HEK293T (cell line): ENCODE data around the gene AHNAK2.

Source experiments
- CTCF ChIA-PET: fragments of 350-600 bp; formaldehyde crosslinking; extraction: SDS; loops from one replicate; lab custom pipeline; 2021; ENCODE audit warnings: antibody characterized with exemption, inconsistent platforms; lab: Yijun Ruan, JAX
- POLR2A ChIA-PET: fragments of 350-600 bp; formaldehyde crosslinking; extraction: SDS; loops from one replicate; lab custom pipeline; 2020; ENCODE audit warnings: antibody characterized with exemption, inconsistent platforms; lab: Yijun Ruan, JAX
- DNase-seq: peaks from one replicate; pipeline ENCODE4 v3.0.0; 2012; ENCODE audit warnings: mixed read lengths; ENCODE audit errors: extremely low spot score
- ARNT ChIP-seq: fragments of 450-650 bp; IDR thresholded peaks from 2 replicates; pipeline ENCODE4 v1.6.1; 2017; ENCODE audit warnings: mild to moderate bottlenecking
- BHLHE40 ChIP-seq: fragments of 450-650 bp; IDR thresholded peaks from 2 replicates; pipeline ENCODE4 v1.6.1; 2016; ENCODE audit warnings: mild to moderate bottlenecking, moderate library complexity, borderline replicate concordance
- CTBP1 ChIP-seq: fragments of 450-650 bp; IDR thresholded peaks from 2 replicates; pipeline ENCODE4 v1.6.1; 2016; ENCODE audit warnings: borderline replicate concordance
- ELF4 ChIP-seq: fragments of 450-650 bp; IDR thresholded peaks from 2 replicates; pipeline ENCODE4 v1.6.1; 2017; ENCODE audit warnings: antibody characterized with exemption
- FOXA1 ChIP-seq: fragments of 450-650 bp; IDR thresholded peaks from 2 replicates; pipeline ENCODE4 v1.6.1; 2016; ENCODE audit warnings: mild to moderate bottlenecking
- FOXK2 ChIP-seq: fragments of 450-650 bp; IDR thresholded peaks from 2 replicates; pipeline ENCODE4 v1.6.1; 2016; ENCODE audit warnings: mild to moderate bottlenecking
- FOXM1 ChIP-seq: fragments of 450-650 bp; IDR thresholded peaks from 2 replicates; pipeline ENCODE4 v1.6.1; 2017; ENCODE audit warnings: mild to moderate bottlenecking, borderline replicate concordance
- HDGF ChIP-seq: fragments of 450-650 bp; IDR thresholded peaks from 2 replicates; pipeline ENCODE4 v1.6.1; 2017; ENCODE audit warnings: antibody characterized with exemption, borderline replicate concordance
- L3MBTL2 ChIP-seq: fragments of 450-650 bp; conservative IDR thresholded peaks from 2 replicates; pipeline ENCODE4 v1.6.1; 2016; ENCODE audit warnings: mild to moderate bottlenecking
- LEF1 ChIP-seq: fragments of 450-650 bp; IDR thresholded peaks from 2 replicates; pipeline ENCODE4 v1.6.1; 2017; ENCODE audit warnings: mild to moderate bottlenecking, borderline replicate concordance
- NFRKB ChIP-seq: fragments of 450-650 bp; IDR thresholded peaks from 2 replicates; pipeline ENCODE4 v1.6.1; 2016; ENCODE audit warnings: mild to moderate bottlenecking, moderate library complexity
- PKNOX1 ChIP-seq: fragments of 450-650 bp; IDR thresholded peaks from 2 replicates; pipeline ENCODE4 v1.6.1; 2016
- SP1 ChIP-seq: fragments of 450-650 bp; IDR thresholded peaks from 2 replicates; pipeline ENCODE4 v1.6.1; 2017
- SUZ12 ChIP-seq: fragments of 450-650 bp; IDR thresholded peaks from 2 replicates; pipeline ENCODE4 v1.6.1; 2016; ENCODE audit warnings: mild to moderate bottlenecking
- TARDBP ChIP-seq: fragments of 450-650 bp; IDR thresholded peaks from 2 replicates; pipeline ENCODE4 v1.6.1; 2016
- ZNF384 ChIP-seq: fragments of 450-650 bp; IDR thresholded peaks from 2 replicates; pipeline ENCODE4 v1.6.1; 2016

The AHNAK2 gene

GRCh38 chr14:105023791-105024480 lies 45.8 kb upstream of the AHNAK2 start:
- no peak for DNase-seq
- ChIA-PET CTCF (no interaction called here), POLR2A (no interaction called here)
- TF ChIP-seq ZNF384 (no peak), HDGF (no peak), FOXM1 (no peak), ARNT (no peak), FOXK2 (no peak), L3MBTL2 (no peak), LEF1 (no peak), PKNOX1 (no peak), TARDBP (no peak), ELF4 (no peak), FOXA1 (no peak), SUZ12 (no peak), BHLHE40 (no peak), CTBP1 (no peak), SP1 (no peak), NFRKB (no peak)

GRCh38 chr14:105023144-105023543 lies 45.0 kb upstream of the AHNAK2 start:
- ChIA-PET POLR2A (interaction anchor here (0.9 kb wide), 1 partner anchor 39 kb away, joined by 3 read pairs; no protein-coding TSS in a partner anchor), CTCF (no interaction called here)

GRCh38 chr14:105022276-105022670 lies 44.1 kb upstream of the AHNAK2 start:
- ChIA-PET POLR2A (interaction anchor here (2.6 kb wide), 1 partner anchor 20 kb away, joined by 12 read pairs; no protein-coding TSS in a partner anchor), CTCF (no interaction called here)
- no peak for DNase-seq
- TF ChIP-seq HDGF (no peak), ELF4 (no peak), FOXA1 (no peak), ZNF384 (no peak), FOXK2 (no peak), PKNOX1 (no peak), BHLHE40 (no peak), CTBP1 (no peak), LEF1 (no peak), FOXM1 (no peak), L3MBTL2 (no peak), NFRKB (no peak), SUZ12 (no peak), SP1 (no peak), ARNT (no peak), TARDBP (no peak)

More at GRCh38 chr14:105023144-105023543, 45.0 kb upstream of the AHNAK2 start:
- DNase-seq = no peak
- no peak for TF ChIP-seq PKNOX1
- TF ChIP-seq CTBP1 = no peak

GRCh38 chr14:105021656-105022275 lies 43.6 kb upstream of the AHNAK2 start:
- ChIA-PET POLR2A (interaction anchor here (0.9 to 2.9 kb wide), 6 partner anchors 12 to 54 kb away, joined by 3 to 57 read pairs (median 11); partner anchors contain the start of gene CLBA1), CTCF (interaction anchor here (0.9 to 1.5 kb wide), 2 partner anchors 15 to 24 kb away, joined by 5 to 11 read pairs; no protein-coding TSS in a partner anchor)
- TF ChIP-seq SUZ12 (no peak), L3MBTL2 (peak; percentile 86), NFRKB (no peak), ARNT (no peak)
- no peak for DNase-seq

GRCh38 chr14:105020815-105021655 lies 42.9 kb upstream of the AHNAK2 start, which contains the start of gene CDCA4:
Gene CDCA4, minus strand, starts transcription at chr14:105021083. Its CDS starts 9,154 bp downstream, at chr14:105011929.
- DNase-seq = peak; percentile 99
- POLR2A ChIA-PET = interaction anchor here (0.5 to 4.4 kb wide), 22 partner anchors 9 to 92 kb away, joined by 3 to 57 read pairs (median 4); partner anchors contain the start of genes AHNAK2 and CLBA1
- CTCF ChIA-PET = interaction anchor here (0.6 to 1.5 kb wide), 3 partner anchors 8 to 25 kb away, joined by 3 to 11 read pairs (median 5); no protein-coding TSS in a partner anchor
- 0 out of 2 replicates have a peak, but pooled peaks have one; percentile 13 for TF ChIP-seq CTBP1
- peak; percentile 68; the same call in 1 of the 2 replicates for TF ChIP-seq LEF1
- peak; percentile 92 for TF ChIP-seq L3MBTL2
- peak; percentile 64; the same call in 1 of the 2 replicates for TF ChIP-seq FOXM1
- TF ChIP-seq ARNT = no peak; the same call in 1 of the 2 replicates
